UCSD-AML1 (cell line): Measurements from ENCODE around the gene NOSTRIN.
"Not testable (repeated sequence)": the region's sequence is repeated elsewhere in the genome, so short reads cannot be mapped to it uniquely, and the experiment has no call there.

ENCODE experiments used
- DNase-seq: peaks from one replicate; lab custom pipeline; 2025; ENCODE audit not compliant: unreplicated experiment; lab: John Stamatoyannopoulos, UW

NOSTRIN gene

GRCh38 chr2:168867164-168867563 is 64.7 kb downstream of the NOSTRIN start:
- DNase-seq = not testable (repeated sequence)

GRCh38 chr2:168870369-168870768 is 67.9 kb downstream of the NOSTRIN start:
- not testable (repeated sequence) for DNase-seq

GRCh38 chr2:168870824-168871223 is 68.4 kb downstream of the NOSTRIN start:
- not testable (repeated sequence) for DNase-seq

GRCh38 chr2:168874368-168875054 is 72.1 kb downstream of the NOSTRIN start:
- no peak for DNase-seq

- DNase-seq = not testable (repeated sequence)
These were observed 79.7 kb downstream of the NOSTRIN start for GRCh38 chr2:168882163-168882562.

GRCh38 chr2:168884975-168885374 is 82.5 kb downstream of the NOSTRIN start:
- DNase-seq = no peak

GRCh38 chr2:168889635-168890005 is 87.2 kb downstream of the NOSTRIN start:
- DNase-seq = no peak

- DNase-seq = peak; percentile 82
These were observed 87.8 kb downstream of the NOSTRIN start, which contains the start of gene SPC25 for GRCh38 chr2:168890006-168890782. TSS of gene SPC25 (minus strand) at chr2:168890430. CDS start at chr2:168889519, 911 bp downstream.

GRCh38 chr2:168892327-168892726 is 89.9 kb downstream of the NOSTRIN start:
- no peak for DNase-seq

- no peak for DNase-seq
These were observed 91.7 kb downstream of the NOSTRIN start for GRCh38 chr2:168894101-168894500.

GRCh38 chr2:168894720-168895119 is 92.3 kb downstream of the NOSTRIN start:
- no peak for DNase-seq

- DNase-seq = no peak
These were observed 93.3 kb downstream of the NOSTRIN start for GRCh38 chr2:168895771-168896170.

GRCh38 chr2:168896783-168897182 is 94.3 kb downstream of the NOSTRIN start:
- DNase-seq = no peak

GRCh38 chr2:168897449-168897848 is 95.0 kb downstream of the NOSTRIN start:
- no peak for DNase-seq

GRCh38 chr2:168901003-168901402 is 98.6 kb downstream of the NOSTRIN start, which contains the start of gene G6PC2:
TSS of gene G6PC2 (plus strand) at chr2:168901291. CDS start at chr2:168901332, 41 bp downstream.
- DNase-seq = no peak

- no peak for DNase-seq
These were observed 101.5 kb downstream of the NOSTRIN start for GRCh38 chr2:168903888-168904287.

- no peak for DNase-seq
These were observed 101.9 kb downstream of the NOSTRIN start for GRCh38 chr2:168904358-168904757.

- no peak for DNase-seq
These were observed 105.7 kb downstream of the NOSTRIN start for GRCh38 chr2:168907940-168908662.

- DNase-seq = no peak
These were observed 107.9 kb downstream of the NOSTRIN start for GRCh38 chr2:168910330-168910729.

- no peak for DNase-seq
These were observed 110.0 kb downstream of the NOSTRIN start for GRCh38 chr2:168912466-168912865.

- no peak for DNase-seq
These were observed 110.5 kb downstream of the NOSTRIN start for GRCh38 chr2:168912901-168913369.
